Thoracic aorta (tissue), 2 donors: ENCODE data around the gene TNFRSF4. TPM values are rescaled to one million over a fixed set of nuclear protein-coding genes. Genes with fewer than 3 reads are reported as not detected.

Experiments
- ATAC-seq: fragments of 150-250 bp; one replicate; pipeline ENCODE4 v1.8.0; 2017; ENCODE audit warnings: low read depth; ENCODE audit not compliant: insufficient number of reproducible peaks, low FRiP score
- DNase-seq: peaks from one replicate; pipeline ENCODE4 v3.0.0-alpha.2; 2020; ENCODE audit warnings: low spot score
- H3K27ac ChIP-seq, 2 donors: fragments of 200-600 bp; sonication (generic); 1 replicate in 1 of 2; 2 replicates in 1 of 2; pipeline ENCODE4 v1.5.1; 2016; ENCODE audit warnings: mild to moderate bottlenecking in 2 of 2, moderate library complexity in 2 of 2
- H3K27me3 ChIP-seq: fragments of 200-600 bp; sonication (generic); replicated peaks from 2 replicates; pipeline ENCODE4 v1.6.0; 2016; ENCODE audit warnings: mild to moderate bottlenecking; ENCODE audit not compliant: insufficient read depth
- H3K36me3 ChIP-seq: fragments of 200-600 bp; sonication (generic); one replicate; pipeline ENCODE4 v1.5.1; 2016
- H3K4me1 ChIP-seq, 2 donors: fragments of 200-600 bp; sonication (generic); 1 replicate in 1 of 2; 2 replicates in 1 of 2; pipeline versions ENCODE4 v1.5.1 to v1.6.0; 2016; ENCODE audit warnings: low read depth in 2 of 2, mild to moderate bottlenecking in 1 of 2; ENCODE audit not compliant: control insufficient read depth in 1 of 2
- H3K4me3 ChIP-seq: fragments of 200-600 bp; sonication (generic); 2 replicates; pipeline ENCODE4 v1.5.1; 2016; ENCODE audit warnings: mild to moderate bottlenecking
- H3K9me3 ChIP-seq: fragments of 200-600 bp; sonication (generic); 2 replicates; pipeline ENCODE4 v1.5.1; 2016
- CTCF ChIP-seq: fragments of 200-600 bp; sonication (generic); IDR thresholded peaks from one replicate; pipeline ENCODE4 v1.5.1; 2019; ENCODE audit warnings: antibody characterized with exemption
- total RNA-seq, 2 donors: library from RNA; depleted of rRNA; stranded (reverse); fragments of >200 nt; gene quantifications; one replicate each; pipeline versions ENCODE4 v1.1.0 to v1.2.3, GENCODE V29; 2016

The TNFRSF4 gene
- total RNA-seq, 2 donors from 2014 or later = 1.8 TPM; not detected in 1

GRCh38 chr1:1194723-1195122, 19.2 kb downstream of the TNFRSF4 start:
- Histone ChIP-seq H3K27ac (no peak overlapping the region), H3K4me3 (no peak overlapping the region), H3K27me3 (no peaks in the 10 kb centered on the region), H3K4me1 (no peaks in the 10 kb centered on the region), H3K9me3 (peaks cover 5% of the 10 kb centered on the region), H3K36me3 (no peaks in the 10 kb centered on the region)
- no peak for TF ChIP-seq CTCF
- DNase-seq = no peak
- no peak for ATAC-seq

DNA sequence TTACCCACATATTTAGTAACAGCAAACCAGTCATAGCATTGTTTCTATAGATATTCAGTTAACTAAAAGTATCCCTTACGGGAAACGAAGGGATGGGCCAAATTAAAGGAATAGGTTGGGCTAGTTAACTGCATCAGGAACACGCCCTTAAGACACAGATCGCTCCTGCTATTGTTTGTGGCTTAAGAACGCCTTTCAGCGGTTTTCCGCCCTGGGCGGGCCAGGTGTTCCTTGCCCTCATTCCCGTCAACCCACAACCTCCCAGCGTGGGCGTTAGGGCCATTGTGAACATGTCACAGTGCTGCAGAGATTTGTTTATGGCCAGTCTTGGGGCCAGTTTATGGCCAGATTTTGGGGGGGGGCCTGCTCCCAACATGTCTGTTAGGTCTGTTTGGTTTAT, 22.2 kb downstream of the TNFRSF4 start:
- H3K27me3 ChIP-seq = no peaks in the 10 kb centered on the region
- ATAC-seq = no peak
- no peaks in the 10 kb centered on the region for H3K36me3 ChIP-seq
- no peak for DNase-seq
- peaks cover 5% of the 10 kb centered on the region for H3K9me3 ChIP-seq
- H3K4me1 ChIP-seq = no peaks in the 10 kb centered on the region
- no peak overlapping the region for H3K4me3 ChIP-seq
- TF ChIP-seq CTCF = no peak
- H3K27ac ChIP-seq = no peak overlapping the region

GRCh38 chr1:1189111-1189510, 24.8 kb downstream of the TNFRSF4 start:
- Histone ChIP-seq H3K36me3 (no peaks in the 10 kb centered on the region), H3K27ac (no peak overlapping the region), H3K4me1 (no peaks in the 10 kb centered on the region), H3K9me3 (no peaks in the 10 kb centered on the region), H3K27me3 (no peaks in the 10 kb centered on the region), H3K4me3 (no peak overlapping the region)
- DNase-seq = no peak
- ATAC-seq = no peak
- no peak for TF ChIP-seq CTCF

DNA sequence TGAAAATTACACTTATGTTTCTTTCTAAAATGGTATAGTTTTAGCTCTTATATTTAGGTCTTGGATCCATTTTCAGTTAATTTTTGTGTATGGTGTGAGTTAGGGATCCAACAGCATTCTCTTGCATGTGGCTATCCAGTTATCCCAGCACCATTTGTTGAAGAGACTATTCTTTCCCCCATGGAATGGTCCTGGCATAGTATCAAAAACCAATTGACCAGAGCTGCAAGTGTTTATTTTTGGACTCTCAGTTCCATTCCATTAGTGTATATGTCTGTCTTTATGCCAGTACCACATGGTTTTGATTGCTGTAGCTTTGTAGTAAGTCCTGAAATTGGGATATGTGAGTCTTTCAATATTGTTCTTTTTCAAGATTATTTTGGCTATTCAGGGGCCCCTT, 26.0 kb downstream of the TNFRSF4 start:
- Histone ChIP-seq H3K4me1 (no peaks in the 10 kb centered on the region), H3K27ac (no peak overlapping the region), H3K27me3 (no peaks in the 10 kb centered on the region), H3K9me3 (no peaks in the 10 kb centered on the region), H3K4me3 (no peak overlapping the region), H3K36me3 (no peaks in the 10 kb centered on the region)
- DNase-seq (no peak), ATAC-seq (no peak)
- no peak for TF ChIP-seq CTCF

DNA sequence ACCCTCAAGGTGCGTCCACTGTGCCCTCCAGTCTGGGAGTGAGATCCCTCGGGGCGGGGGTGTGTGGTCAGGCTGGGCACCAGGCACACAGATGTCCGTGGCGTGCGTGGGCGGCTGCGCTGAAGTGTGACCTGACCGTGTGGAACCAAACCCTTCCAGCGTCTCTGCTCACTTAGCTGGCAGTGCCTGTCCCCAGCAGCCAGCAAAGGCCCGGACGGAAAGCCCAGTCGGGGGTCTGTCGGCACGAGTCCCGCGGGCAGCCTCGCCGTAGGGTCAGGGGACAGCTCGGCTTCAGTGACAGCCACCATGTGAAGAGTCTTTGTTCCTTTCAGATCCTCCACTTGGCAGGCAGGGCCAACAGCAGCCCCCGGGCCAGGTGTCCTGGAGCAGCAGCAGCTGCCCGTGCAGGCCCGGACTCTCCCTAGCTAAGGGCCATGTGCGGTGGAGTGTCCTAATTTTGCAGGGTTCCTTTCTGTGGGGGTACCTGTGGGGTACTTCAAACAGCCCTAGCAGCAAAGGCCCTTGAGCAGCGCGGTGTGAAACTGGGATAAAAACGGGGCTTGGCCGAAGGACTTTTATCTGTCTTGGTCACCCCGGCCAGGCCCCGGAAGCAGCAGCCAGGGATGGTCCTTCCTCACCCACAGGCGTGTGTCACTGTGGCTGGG, 28.7 kb downstream of the TNFRSF4 start:
- no peak overlapping the region for H3K4me3 ChIP-seq
- H3K27ac ChIP-seq = no peak overlapping the region
- no peaks in the 10 kb centered on the region for H3K4me1 ChIP-seq
- ATAC-seq = no peak
- TF ChIP-seq CTCF = no peak
- no peaks in the 10 kb centered on the region for H3K27me3 ChIP-seq
- no peaks in the 10 kb centered on the region for H3K36me3 ChIP-seq
- DNase-seq = no peak
- H3K9me3 ChIP-seq = no peaks in the 10 kb centered on the region
